Measurements from ENCODE around the gene IRF2BP2. TPM values are rescaled to one million over a fixed set of nuclear protein-coding genes. Genes with fewer than 3 reads are reported as not detected.

IRF2BP2 gene
- total and polyA plus RNA-seq, 2 of the 13 experiments (the other 11 are each of a cell fraction or from before 2014, with no cell fraction given), result 140 to 147 TPM

- TF ChIP-seq ZNF318 (CRISPR knock-in tag; IDR thresholded peaks at IDR 0.05), result no peak
- TF ChIP-seq FOXO1 (CRISPR knock-in tag; IDR thresholded peaks at IDR 0.05), result no peak
- TF ChIP-seq RCOR2 (CRISPR knock-in tag; IDR thresholded peaks at IDR 0.05), result peak; percentile 54; the same call in 1 of the 2 replicates
- TF ChIP-seq ZBTB7B (CRISPR knock-in tag; IDR thresholded peaks at IDR 0.05), result no peak
- no peak for TF ChIP-seq SRSF4 (IDR thresholded peaks at IDR 0.05; ENCODE audit: low read depth, low read length, poor library complexity, severe bottlenecking)
- peak; percentile 100 for TF ChIP-seq RBAK (CRISPR knock-in tag; IDR thresholded peaks at IDR 0.05)
- peak; percentile 89 for TF ChIP-seq ZNF280D (CRISPR knock-in tag; IDR thresholded peaks at IDR 0.05)
- TF ChIP-seq ZNF10 (CRISPR knock-in tag; IDR thresholded peaks at IDR 0.05; ENCODE audit: borderline replicate concordance, low read depth), result no peak
- TF ChIP-seq PHF21A (CRISPR knock-in tag; IDR thresholded peaks at IDR 0.05), result no peak
- no peak for TF ChIP-seq ZHX2 (IDR thresholded peaks at IDR 0.05; ENCODE audit: low read depth)
- no peak for TF ChIP-seq ZHX2 (CRISPR knock-in tag; IDR thresholded peaks at IDR 0.05; ENCODE audit: borderline replicate concordance)
Observed at GRCh38 chr1:234645964-234646363, 36.0 kb upstream of the IRF2BP2 start (continued).

Data from HepG2 (cell line).